ENCODE results near the gene LEKR1.
A peak's percentile ranks its signal among the peaks of the same experiment; 100 is the strongest.

LEKR1 gene

DNA sequence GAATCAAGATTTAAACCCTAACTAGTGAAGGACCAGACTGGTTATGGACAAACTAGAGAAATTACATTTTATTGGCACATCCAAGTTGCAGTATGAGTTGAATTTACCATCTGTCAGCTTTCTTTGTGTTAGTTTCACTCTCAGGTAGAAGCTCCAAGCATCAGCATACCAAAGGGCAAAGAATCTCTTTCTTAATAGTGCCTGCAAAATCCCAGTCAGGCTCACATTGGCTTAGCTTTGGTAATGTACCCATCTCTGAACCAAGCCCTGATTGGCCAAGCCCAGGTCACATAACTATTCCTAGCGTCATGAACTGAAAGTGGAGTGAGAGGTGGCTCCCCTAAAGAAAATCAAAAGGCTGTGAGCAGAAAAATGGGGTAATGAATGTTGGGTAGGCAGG, 266.9 kb downstream of the LEKR1 start:
- Mint-ChIP-seq H3K4me3 (no peak overlapping the region), H3K36me3 (ENCODE audit: low read depth) (peaks cover 2% of the 10 kb centered on the region), H3K9me3 (no peaks in the 10 kb centered on the region), H3K27me3 (ENCODE audit: low read depth) (no peaks in the 10 kb centered on the region), H3K4me1 (ENCODE audit: low read depth) (peaks cover 54% of the 10 kb centered on the region), H3K27ac (peak overlapping the region; percentile 34)

DNA sequence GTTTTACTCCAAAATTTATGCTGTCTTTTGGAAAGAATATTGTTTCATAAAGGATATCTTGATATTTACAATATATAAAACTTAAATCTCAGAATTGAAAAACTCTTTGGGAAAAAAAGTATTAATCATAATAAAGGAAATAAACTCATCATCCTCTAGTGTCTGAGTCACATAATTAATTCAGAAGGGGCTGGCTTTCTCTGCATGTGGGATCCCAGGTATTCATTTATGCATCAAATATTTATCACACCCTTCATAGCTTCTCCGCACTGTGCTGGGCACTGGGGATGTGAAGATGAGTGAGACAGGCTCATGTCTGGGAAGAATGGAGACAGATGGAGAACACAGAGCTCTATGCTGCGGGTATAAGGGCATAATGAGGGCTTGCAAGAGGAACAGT, 268.1 kb downstream of the LEKR1 start:
- Mint-ChIP-seq H3K4me1 (ENCODE audit: low read depth) (peaks cover 59% of the 10 kb centered on the region), H3K27ac (no peak overlapping the region), H3K9me3 (no peaks in the 10 kb centered on the region), H3K36me3 (ENCODE audit: low read depth) (peaks cover 2% of the 10 kb centered on the region), H3K27me3 (ENCODE audit: low read depth) (no peaks in the 10 kb centered on the region), H3K4me3 (no peak overlapping the region)

DNA sequence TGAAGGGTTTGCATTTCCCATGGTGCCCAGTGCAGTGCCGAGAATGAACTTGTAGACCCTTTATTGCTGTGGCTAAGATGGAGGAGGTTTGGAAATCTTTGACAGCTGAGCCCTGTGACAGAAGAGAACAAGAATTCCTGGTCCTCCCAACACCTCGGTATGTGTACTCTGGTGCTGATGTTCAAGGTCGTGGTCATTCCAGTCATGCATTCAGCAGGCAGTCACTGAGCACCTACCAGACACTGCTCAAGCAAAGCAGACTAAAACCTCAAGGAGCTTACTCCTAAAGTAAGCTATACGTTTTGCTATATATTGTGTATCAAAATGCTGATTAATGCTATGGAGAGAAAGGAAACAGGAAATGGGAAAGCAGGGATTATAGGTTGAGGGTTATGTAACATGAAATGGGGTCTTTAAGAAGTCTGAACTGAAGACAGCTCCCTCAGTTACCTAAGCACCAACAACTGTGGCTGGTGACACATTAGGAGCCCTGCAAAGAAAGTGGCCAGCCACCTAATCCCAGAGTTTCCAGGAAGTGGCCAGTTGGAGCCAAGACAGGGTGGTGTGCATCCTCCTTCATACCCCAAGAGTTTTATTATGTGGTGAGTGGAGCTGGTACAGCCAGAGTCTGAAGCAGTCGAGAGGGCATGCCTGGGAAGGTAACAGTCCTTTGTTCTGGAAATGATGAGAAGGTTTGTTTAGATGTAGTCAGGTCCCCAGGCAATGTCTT, 268.8 kb downstream of the LEKR1 start:
- Mint-ChIP-seq H3K9me3 (no peaks in the 10 kb centered on the region), H3K4me1 (ENCODE audit: low read depth) (peaks cover 58% of the 10 kb centered on the region), H3K4me3 (no peak overlapping the region), H3K27me3 (ENCODE audit: low read depth) (no peaks in the 10 kb centered on the region), H3K27ac (no peak overlapping the region), H3K36me3 (ENCODE audit: low read depth) (peaks cover 2% of the 10 kb centered on the region)
